ENCODE results near the gene TPTE. TPM values are rescaled to one million over a fixed set of nuclear protein-coding genes. Genes with fewer than 3 reads are reported as not detected.
"Not testable (repeated sequence)": the region's sequence is repeated elsewhere in the genome, so short reads cannot be mapped to it uniquely, and the experiment has no call there.

Gene TPTE
- total and polyA plus RNA-seq, 2 donors (not counting 3 experiments of a cell fraction or from before 2014, with no cell fraction given) = not detected

DNA sequence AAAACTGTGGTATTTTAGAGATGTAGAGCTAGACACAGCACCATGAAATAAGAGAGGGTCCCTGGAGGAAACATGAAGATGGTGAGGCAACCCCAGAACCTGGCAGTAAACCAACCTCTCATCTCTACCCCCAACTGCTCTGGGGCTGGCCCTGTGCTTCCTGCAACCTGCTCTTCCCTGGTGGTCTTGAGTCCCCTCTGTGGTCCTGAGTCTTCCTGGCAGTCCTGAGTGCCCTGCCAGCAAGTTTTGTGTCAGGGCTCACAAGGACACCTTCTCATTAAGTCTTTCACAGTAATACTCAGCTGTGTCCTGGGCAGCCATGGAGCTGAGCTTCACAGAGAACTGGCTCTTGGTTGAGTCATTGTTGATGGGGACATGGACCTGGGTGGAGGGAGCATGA lies 118.4 kb downstream of the TPTE start:
- FAIRE-seq; intact Hi-C loops (cut with micrococcal nuclease); CTCF ChIA-PET; H3K4me3 ChIP-seq (replicated peaks in 1 of 3; ENCODE audit: insufficient read depth in 1 of 3, low read depth in 1 of 3, low read length in 3 of 3); H3K9ac ChIP-seq (replicated peaks; ENCODE audit: extremely low read depth, insufficient read depth, low read length); H3K4me2 ChIP-seq (ENCODE audit: insufficient read depth, low read length); dilution Hi-C loops (cut with MboI; ENCODE audit: extremely low pct_ligation_motif_present, low sequenced_read_pairs); H2AFZ ChIP-seq (ENCODE audit: low read depth, low read length); H3K36me3 ChIP-seq (ENCODE audit: control insufficient read depth in 2 of 2, extremely low read depth in 1 of 2, insufficient read depth in 2 of 2, low read length in 2 of 2); H3K9me1 ChIP-seq (replicated peaks; ENCODE audit: control insufficient read depth, extremely low read depth, insufficient read depth, low read length); H3K79me2 ChIP-seq (ENCODE audit: control insufficient read depth, insufficient read depth, low read length); DNase-seq (ENCODE audit: low read depth, low spot score); BruUV-seq (replicated peaks); H3K27me3 ChIP-seq (ENCODE audit: control insufficient read depth in 2 of 2, insufficient read depth in 2 of 2, low read length in 2 of 2); H3K27ac ChIP-seq (ENCODE audit: insufficient read depth, low read depth, low read length); H3K4me1 ChIP-seq (ENCODE audit: control insufficient read depth, extremely low read depth, insufficient read depth, low read length); POLR2A ChIA-PET; H4K20me1 ChIP-seq (replicated peaks; ENCODE audit: control insufficient read depth, extremely low read depth, insufficient read depth, low read length): not testable (repeated sequence)
- H3K9me3 ChIP-seq (replicated peaks; ENCODE audit: control insufficient read depth, insufficient read depth, low read length) = peaks cover 27% of the 10 kb centered on the region

DNA sequence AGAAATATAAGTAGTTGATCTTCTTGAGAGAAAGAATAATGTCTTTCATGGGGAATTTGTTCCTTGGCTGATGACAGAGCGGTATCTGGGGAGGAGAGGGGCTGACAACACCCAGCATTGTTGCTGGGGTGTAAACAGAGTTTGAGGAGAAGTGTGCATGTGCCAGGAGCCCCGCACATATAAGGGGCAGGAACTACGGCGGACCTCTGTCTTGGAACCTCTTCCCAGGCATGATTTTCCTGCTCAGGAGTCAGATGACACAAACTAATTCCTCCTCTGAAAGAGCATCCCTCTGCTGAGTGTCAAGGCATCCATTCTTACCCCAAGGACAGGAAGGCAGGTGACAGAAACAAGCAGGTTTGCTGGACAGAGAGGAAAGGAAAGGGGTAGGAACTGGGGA lies 119.1 kb downstream of the TPTE start:
- Histone ChIP-seq H3K79me2 (ENCODE audit: control insufficient read depth, insufficient read depth, low read length) (no peaks in the 10 kb centered on the region), H4K20me1 (replicated peaks; ENCODE audit: control insufficient read depth, extremely low read depth, insufficient read depth, low read length) (no peaks in the 10 kb centered on the region), H3K9me3 (replicated peaks; ENCODE audit: control insufficient read depth, insufficient read depth, low read length) (peaks cover 27% of the 10 kb centered on the region), H3K9ac (replicated peaks; ENCODE audit: extremely low read depth, insufficient read depth, low read length) (no peak overlapping the region), H3K4me2 (ENCODE audit: insufficient read depth, low read length) (no peak overlapping the region), H3K27me3 (ENCODE audit: control insufficient read depth in 2 of 2, insufficient read depth in 2 of 2, low read length in 2 of 2) (no peaks in the 10 kb centered on the region), H2AFZ (ENCODE audit: low read depth, low read length) (no peak overlapping the region), H3K27ac (ENCODE audit: insufficient read depth, low read depth, low read length) (no peak overlapping the region), H3K36me3 (ENCODE audit: control insufficient read depth in 2 of 2, extremely low read depth in 1 of 2, insufficient read depth in 2 of 2, low read length in 2 of 2) (no peaks in the 10 kb centered on the region), H3K4me1 (ENCODE audit: control insufficient read depth, extremely low read depth, insufficient read depth, low read length) (no peaks in the 10 kb centered on the region), H3K9me1 (replicated peaks; ENCODE audit: control insufficient read depth, extremely low read depth, insufficient read depth, low read length) (no peaks in the 10 kb centered on the region), H3K4me3 (replicated peaks in 1 of 3; ENCODE audit: insufficient read depth in 1 of 3, low read depth in 1 of 3, low read length in 3 of 3) (no peak overlapping the region)
- TF ChIP-seq POLR2AphosphoS5 (IDR thresholded peaks at IDR 0.05; ENCODE audit: insufficient read depth, low read depth, low read length) (no peak), GATA2 (IDR thresholded peaks at IDR 0.05; ENCODE audit: insufficient read depth, insufficient read length, low read depth, low read length) (no peak), POLR2A (IDR thresholded peaks at IDR 0.05; ENCODE audit: low read depth, low read length) (no peak), EZH2 (IDR thresholded peaks at IDR 0.05; ENCODE audit: borderline replicate concordance, low read depth, low read length, severe bottlenecking) (no peak), MYC (IDR thresholded peaks at IDR 0.05; ENCODE audit: low read depth, low read length) (no peak), JUN (IDR thresholded peaks at IDR 0.05; ENCODE audit: borderline replicate concordance, insufficient read depth, insufficient read length, low read depth) (no peak), FOS (IDR thresholded peaks at IDR 0.05; ENCODE audit: borderline replicate concordance, insufficient read depth, low read length) (no peak)
- TF ChIP-seq, protein P1, sequence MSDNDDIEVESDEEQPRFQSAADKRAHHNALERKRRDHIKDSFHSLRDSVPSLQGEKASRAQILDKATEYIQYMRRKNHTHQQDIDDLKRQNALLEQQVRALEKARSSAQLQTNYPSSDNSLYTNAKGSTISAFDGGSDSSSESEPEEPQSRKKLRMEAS (IDR thresholded peaks at IDR 0.05; ENCODE audit: insufficient read depth, insufficient read length) = no peak
- TF ChIP-seq, protein P2, sequence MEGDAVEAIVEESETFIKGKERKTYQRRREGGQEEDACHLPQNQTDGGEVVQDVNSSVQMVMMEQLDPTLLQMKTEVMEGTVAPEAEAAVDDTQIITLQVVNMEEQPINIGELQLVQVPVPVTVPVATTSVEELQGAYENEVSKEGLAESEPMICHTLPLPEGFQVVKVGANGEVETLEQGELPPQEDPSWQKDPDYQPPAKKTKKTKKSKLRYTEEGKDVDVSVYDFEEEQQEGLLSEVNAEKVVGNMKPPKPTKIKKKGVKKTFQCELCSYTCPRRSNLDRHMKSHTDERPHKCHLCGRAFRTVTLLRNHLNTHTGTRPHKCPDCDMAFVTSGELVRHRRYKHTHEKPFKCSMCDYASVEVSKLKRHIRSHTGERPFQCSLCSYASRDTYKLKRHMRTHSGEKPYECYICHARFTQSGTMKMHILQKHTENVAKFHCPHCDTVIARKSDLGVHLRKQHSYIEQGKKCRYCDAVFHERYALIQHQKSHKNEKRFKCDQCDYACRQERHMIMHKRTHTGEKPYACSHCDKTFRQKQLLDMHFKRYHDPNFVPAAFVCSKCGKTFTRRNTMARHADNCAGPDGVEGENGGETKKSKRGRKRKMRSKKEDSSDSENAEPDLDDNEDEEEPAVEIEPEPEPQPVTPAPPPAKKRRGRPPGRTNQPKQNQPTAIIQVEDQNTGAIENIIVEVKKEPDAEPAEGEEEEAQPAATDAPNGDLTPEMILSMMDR (IDR thresholded peaks at IDR 0.05; ENCODE audit: extremely low read depth in 1 of 2, insufficient read depth in 1 of 2, low read depth in 1 of 2, low read length in 2 of 2) = no peak
- ChIA-PET POLR2A (no interaction called here), CTCF (no interaction called here)
- dilution Hi-C loops (cut with MboI; ENCODE audit: extremely low pct_ligation_motif_present, low sequenced_read_pairs) (no loop called here), intact Hi-C loops (cut with micrococcal nuclease) (no loop called here)
- no TSS peak for BruUV-seq (replicated peaks)
- no peak for FAIRE-seq
- DNase-seq (ENCODE audit: low read depth, low spot score) = no peak

Measured in endothelial cell of umbilical vein (primary cell).